Ishikawa (cell line): ENCODE measurements around the gene THAP4.

Experiments
- CEBPB ChIP-seq: IDR thresholded peaks from 2 replicates; pipeline ENCODE4 v1.6.1; 2012
- CREB1 ChIP-seq: IDR thresholded peaks from 2 replicates; pipeline ENCODE4 v1.6.1; 2012; ENCODE audit warnings: low read depth
- EGR1 ChIP-seq: IDR thresholded peaks from 2 replicates; pipeline ENCODE4 v1.6.1; 2012
- EP300 ChIP-seq: IDR thresholded peaks from 2 replicates; pipeline ENCODE4 v1.6.1; 2012; ENCODE audit warnings: borderline replicate concordance
- FOXM1 ChIP-seq: IDR thresholded peaks from 2 replicates; pipeline ENCODE4 v1.6.1; 2012; ENCODE audit warnings: low read depth, borderline replicate concordance
- MAX ChIP-seq: IDR thresholded peaks from 2 replicates; pipeline ENCODE4 v1.6.1; 2012
- NFIC ChIP-seq: IDR thresholded peaks from 2 replicates; pipeline ENCODE4 v1.6.1; 2012
- RAD21 ChIP-seq: IDR thresholded peaks from 2 replicates; pipeline ENCODE4 v1.6.1; 2012; ENCODE audit warnings: low read depth
- REST ChIP-seq: IDR thresholded peaks from 2 replicates; pipeline ENCODE4 v1.6.1; 2012; ENCODE audit warnings: low read depth, mild to moderate bottlenecking
- TAF1 ChIP-seq: IDR thresholded peaks from 2 replicates; pipeline ENCODE4 v1.6.1; 2012; ENCODE audit warnings: low read depth, mild to moderate bottlenecking
- TCF12 ChIP-seq: IDR thresholded peaks from 2 replicates; pipeline ENCODE4 v1.6.1; 2012; ENCODE audit warnings: low read depth
- TEAD4 ChIP-seq: IDR thresholded peaks from 2 replicates; pipeline ENCODE4 v1.6.1; 2012
- USF1 ChIP-seq: IDR thresholded peaks from 2 replicates; pipeline ENCODE4 v1.6.1; 2012
- YY1 ChIP-seq: IDR thresholded peaks from 2 replicates; pipeline ENCODE4 v1.6.1; 2012; ENCODE audit warnings: low read depth
- ZBTB7A ChIP-seq: IDR thresholded peaks from 2 replicates; pipeline ENCODE4 v1.6.1; 2012; ENCODE audit warnings: low read depth

The THAP4 gene

GRCh38 chr2:241675885-241676284 is 38.9 kb upstream of the THAP4 start:
- TF ChIP-seq CEBPB, result no peak
- no peak for TF ChIP-seq EGR1
- no peak for TF ChIP-seq MAX
- no peak for TF ChIP-seq TAF1

- no peak for TF ChIP-seq TEAD4
- TF ChIP-seq YY1, result no peak
- no peak for TF ChIP-seq ZBTB7A
- TF ChIP-seq EGR1, result no peak
- no peak for TF ChIP-seq CEBPB
- no peak for TF ChIP-seq EP300
- TF ChIP-seq CREB1, result no peak
- TF ChIP-seq FOXM1, result no peak
- no peak for TF ChIP-seq MAX
- TF ChIP-seq RAD21, result no peak
- no peak for TF ChIP-seq NFIC
- TF ChIP-seq USF1, result no peak
- no peak for TF ChIP-seq REST
- TF ChIP-seq TAF1, result no peak
These were observed 37.1 kb upstream of the THAP4 start for GRCh38 chr2:241673797-241674725.

- TF ChIP-seq TAF1 (no peak), EGR1 (no peak), USF1 (no peak)
These were observed 36.3 kb upstream of the THAP4 start for GRCh38 chr2:241673189-241673663.

GRCh38 chr2:241672243-241673188 is 35.6 kb upstream of the THAP4 start:
- TF ChIP-seq TEAD4 (no peak), USF1 (no peak), EP300 (no peak), NFIC (no peak), ZBTB7A (no peak), TCF12 (no peak), REST (no peak), EGR1 (no peak), CEBPB (no peak), YY1 (no peak), RAD21 (no peak), TAF1 (no peak), CREB1 (no peak), FOXM1 (no peak), MAX (no peak)
